Islet of Langerhans (tissue), 1 donor: Measurements from ENCODE around the gene TMEM52.

Experiments
- FAIRE-seq: peaks from one replicate; lab custom pipeline; 2011; peaks lifted over from hg19 to GRCh38; lab: Jason Lieb, UNC

Gene TMEM52

GRCh38 chr1:1918901-1919303 is at the start of gene TMEM52:
TMEM52 (minus strand) TSS chr1:1919279; CDS start chr1:1919265, 14 bp downstream.
- FAIRE-seq: no peak

DNA sequence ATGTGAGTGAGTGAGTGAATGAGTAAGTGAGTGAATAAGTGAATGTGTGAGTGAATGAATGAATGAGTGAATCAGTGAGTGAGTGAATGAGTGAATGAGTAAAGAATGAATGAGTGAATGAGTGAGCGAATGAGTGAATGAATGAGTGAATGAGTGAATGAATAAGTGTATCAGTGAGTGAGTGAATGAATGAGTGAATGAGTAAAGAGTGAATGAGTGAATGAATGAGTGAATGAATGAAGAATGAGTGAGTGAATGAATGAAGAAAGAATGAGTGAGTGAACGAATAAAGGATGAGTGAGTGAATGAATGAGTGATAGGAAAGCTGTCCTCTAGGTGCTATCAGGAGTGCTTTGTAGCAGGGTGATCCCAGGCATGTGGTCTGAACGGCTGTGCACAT is 48.8 kb upstream of the TMEM52 start:
- no peak for FAIRE-seq

DNA sequence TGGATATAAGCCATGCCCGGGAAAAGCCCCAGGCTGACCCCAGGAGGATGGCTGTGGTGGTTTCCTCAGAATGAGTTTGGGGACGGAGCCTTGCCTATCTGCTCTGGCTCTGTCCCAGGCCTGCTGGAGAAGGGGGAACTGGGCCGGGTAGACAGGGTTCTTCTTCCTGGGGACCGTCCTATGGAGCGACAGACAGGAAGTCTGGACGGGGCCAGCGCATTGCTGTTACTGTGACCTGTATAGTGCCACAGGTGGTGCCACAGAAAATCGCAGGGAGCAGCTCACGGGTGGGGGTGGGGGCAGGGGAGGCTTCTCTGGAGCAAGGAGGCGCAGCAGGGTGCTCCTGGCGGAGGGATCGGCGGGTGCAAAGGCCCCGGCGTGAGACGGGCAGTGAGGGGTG is 48.1 kb upstream of the TMEM52 start:
- FAIRE-seq: no peak

DNA sequence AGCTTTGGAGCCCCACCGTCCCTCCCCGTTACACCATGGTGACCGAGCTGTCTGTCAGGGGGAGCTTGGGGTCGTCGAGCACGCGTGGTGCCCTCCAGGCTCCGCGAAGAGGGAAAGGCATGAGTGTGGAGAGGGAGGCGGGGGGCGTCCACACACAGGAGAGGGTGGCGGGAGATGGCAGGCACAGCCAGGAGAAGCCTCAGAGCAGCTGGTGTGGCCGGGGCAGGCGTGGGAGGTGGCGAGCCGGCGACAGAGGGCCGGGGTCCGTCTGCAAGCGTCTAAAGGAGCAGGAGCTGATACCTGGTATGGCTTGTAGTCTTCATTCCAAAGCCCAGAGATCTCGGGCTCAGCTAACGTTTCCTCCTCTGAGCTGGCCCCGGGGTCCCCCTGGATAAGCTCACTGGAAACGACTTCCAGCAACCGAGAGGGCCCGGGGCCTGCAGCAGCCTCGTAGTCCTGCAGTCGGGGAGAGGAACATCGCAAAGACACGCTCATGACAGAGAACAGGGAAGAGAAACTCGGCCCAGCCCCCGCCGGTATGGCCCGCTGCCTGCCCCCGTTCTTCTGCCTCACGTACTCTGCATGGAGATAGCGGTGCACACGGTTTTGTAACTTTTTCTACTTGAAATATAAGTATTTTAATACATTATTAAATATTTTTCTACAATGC is 47.1 kb upstream of the TMEM52 start:
- FAIRE-seq: no peak

- FAIRE-seq: no peak
Measured at GRCh38 chr1:1965546-1965945, 46.5 kb upstream of the TMEM52 start.

DNA sequence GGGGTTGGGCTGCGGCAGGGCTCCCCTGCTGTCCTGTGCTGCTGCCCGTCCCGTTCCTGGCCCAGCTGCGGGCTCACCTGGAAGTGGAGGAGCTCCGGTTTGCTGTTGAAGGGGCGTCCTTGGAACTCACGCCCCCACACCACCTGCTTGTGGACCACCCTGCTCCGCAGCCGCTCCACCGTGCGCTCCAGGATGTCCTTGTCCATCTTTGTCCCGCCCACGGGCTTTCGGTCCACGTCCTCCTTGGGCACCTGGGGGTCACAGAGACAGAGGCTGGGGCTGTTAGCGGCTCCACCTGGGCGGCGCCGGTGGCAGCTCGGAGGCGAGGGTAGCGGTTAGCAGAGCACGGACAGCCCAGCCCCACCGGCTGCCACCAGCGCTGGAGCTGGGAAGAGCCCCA is 45.7 kb upstream of the TMEM52 start:
- no peak for FAIRE-seq

GRCh38 chr1:1963570-1963969 is 44.5 kb upstream of the TMEM52 start:
- no peak for FAIRE-seq

DNA sequence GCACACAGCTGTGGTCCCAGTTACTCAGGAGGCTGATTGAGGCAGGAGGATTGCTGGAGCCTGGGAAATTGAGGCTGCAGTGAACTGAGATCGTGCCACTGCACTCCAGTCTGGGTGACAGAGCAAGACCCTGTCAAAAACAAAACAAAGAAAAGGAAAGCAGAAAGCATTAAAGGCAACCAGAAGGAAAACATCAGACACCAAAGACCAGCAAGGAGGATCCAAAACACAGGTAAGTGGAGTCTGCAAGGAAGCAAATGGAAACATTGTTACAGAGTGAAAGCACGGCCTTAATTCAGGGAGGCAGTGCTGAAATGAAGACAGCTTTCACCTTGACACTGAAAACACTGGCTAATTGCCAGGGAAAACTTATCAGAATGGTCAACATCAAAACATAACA is 43.7 kb upstream of the TMEM52 start:
- no peak for FAIRE-seq

- no peak for FAIRE-seq
Measured at GRCh38 chr1:1960480-1961196, 41.6 kb upstream of the TMEM52 start.

- no peak for FAIRE-seq
Measured at GRCh38 chr1:1959840-1960479, 40.9 kb upstream of the TMEM52 start.

- FAIRE-seq: no peak
Measured at GRCh38 chr1:1959459-1959839, 40.4 kb upstream of the TMEM52 start.

DNA sequence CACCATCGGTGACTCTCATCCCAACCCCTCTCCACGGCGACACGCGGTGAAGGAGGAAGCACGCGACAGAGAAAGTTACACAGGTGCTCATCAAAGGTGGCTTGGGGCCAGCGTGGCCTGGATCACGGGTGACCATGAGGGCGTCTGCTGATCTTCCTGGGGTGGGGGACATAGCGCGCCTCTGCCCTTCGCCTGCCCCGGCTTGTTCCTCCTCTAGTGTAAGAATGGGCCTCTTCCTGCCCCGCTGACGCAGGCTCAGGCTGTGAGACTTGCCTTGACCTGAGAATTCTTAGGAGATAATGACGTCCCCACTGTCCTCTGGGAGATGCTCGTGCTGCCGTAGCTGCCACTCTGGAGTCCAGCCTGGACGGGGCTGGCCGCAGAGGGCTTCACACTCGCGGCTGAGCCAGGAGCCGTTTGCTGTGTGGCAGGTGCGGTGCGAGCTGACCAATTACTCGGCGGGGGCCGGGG is 39.0 kb upstream of the TMEM52 start:
- FAIRE-seq: no peak

DNA sequence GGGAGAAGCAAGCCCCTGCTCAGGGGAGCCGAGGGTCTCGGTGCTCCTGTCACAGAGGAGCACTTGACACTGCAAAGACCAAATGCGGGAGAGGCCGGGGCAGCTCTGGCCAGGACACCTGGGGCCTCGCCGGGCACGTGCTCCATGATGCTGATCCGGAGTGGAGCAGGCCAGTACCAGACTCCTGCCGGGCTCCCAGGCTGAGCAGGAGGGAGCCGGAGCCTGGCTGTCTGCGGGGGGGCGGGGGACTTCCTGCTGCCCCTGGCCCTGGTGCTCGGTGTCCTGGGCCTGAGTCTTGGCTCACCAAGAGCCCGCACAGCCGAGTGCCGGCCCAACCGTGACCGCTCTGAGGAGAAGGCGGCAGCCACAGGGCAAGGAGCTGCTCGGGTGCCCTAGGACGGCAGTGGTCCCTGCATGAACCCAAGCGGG is 38.5 kb upstream of the TMEM52 start:
- no peak for FAIRE-seq

- no peak for FAIRE-seq
Measured at GRCh38 chr1:1956586-1957532, 37.8 kb upstream of the TMEM52 start.

- no peak for FAIRE-seq
Measured at GRCh38 chr1:1956101-1956500, 37.0 kb upstream of the TMEM52 start.

- FAIRE-seq: no peak
Measured at GRCh38 chr1:1955621-1956094, 36.6 kb upstream of the TMEM52 start.

DNA sequence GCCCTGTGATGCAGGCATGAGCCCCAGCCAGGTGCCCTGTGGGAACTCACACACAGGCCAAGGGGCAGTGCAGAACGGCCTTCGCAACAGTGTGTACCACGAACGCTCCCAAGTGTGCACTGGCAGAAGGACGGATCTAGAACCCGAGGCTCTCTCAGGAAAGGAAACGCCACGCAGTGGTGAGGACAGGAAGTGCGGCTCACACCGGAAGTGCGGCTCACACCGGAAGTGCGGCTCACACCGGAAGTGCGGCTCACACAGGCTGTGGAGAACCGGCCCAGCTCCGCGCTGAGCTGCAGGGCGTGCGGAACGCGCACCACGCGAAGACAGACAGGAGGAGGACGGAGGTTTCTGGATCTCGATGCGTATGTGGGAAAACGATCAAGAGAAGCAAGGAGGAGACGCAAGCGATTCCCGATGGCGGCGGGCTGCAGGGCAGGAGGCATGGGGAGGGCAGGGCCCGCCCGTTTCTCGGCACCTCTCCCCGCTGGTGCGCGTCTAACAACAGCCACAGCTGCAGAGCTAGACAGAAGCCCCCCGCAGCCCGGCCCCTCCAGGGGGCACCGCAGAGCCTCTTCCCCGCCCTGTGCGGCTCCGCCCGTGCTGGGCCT is 35.9 kb upstream of the TMEM52 start:
- no peak for FAIRE-seq

DNA sequence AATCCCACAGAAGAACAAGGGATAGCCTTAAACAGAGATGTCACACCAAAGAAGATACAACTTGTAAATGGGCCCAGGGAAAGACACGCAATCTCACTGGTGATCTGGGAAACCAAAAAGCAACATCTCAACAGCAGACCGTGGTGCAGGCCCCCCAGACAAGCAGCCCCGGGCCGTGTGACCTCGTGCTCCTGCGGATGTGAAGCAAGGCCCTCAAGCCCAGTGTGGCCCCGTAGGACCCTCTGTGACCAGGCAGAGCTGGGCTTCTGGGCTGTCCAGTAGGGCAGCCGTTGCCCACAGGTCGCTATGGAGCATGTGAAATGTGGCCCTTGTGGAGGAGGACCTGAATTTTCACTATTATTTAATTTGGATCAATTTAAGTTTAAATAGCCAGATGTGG is 34.9 kb upstream of the TMEM52 start:
- FAIRE-seq: no peak

DNA sequence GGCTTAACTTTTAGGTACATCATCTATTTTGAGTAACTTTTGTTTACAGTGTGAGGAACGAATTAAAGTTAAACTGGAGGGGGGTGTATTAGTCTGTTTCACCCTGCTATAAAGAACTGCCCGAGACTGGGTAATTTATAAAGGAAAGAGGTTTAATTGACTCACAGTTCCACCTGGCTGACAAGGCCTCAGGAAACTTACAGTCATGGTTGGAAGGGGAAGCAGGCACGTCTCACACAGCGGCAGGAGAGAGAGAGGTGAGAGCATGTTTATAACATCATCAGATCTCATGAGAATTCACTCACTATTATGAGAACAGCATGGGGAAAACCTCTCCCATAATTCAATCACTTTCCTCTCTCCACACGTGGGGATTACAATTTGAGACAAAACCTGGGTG is 31.9 kb upstream of the TMEM52 start:
- FAIRE-seq: no peak

DNA sequence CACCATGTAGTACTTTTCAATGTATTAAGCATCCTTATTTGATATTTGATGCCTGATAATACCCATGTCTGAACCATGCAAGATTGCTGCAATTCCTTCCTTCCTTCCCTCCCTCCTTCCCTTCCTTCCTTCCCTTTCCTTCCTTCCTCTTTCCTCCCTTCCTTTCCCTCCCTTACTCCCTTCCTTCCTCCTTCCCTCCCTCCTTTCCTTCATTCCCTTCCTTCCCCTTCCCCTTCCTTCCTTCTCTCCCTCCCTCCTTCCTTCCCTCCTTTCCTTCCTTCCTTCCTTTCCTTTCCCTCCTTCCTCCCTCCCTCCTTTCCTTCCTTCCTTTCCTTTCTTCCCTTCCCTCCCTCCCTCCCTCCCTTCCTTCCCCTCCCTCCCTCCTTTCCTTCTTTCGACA is 29.7 kb upstream of the TMEM52 start:
- FAIRE-seq: no peak

GRCh38 chr1:1947493-1947892 is 28.4 kb upstream of the TMEM52 start:
- FAIRE-seq: no peak

GRCh38 chr1:1946540-1946939 is 27.5 kb upstream of the TMEM52 start:
- no peak for FAIRE-seq
